Measurements from ENCODE around the gene SLC24A3.

The SLC24A3 gene

DNA sequence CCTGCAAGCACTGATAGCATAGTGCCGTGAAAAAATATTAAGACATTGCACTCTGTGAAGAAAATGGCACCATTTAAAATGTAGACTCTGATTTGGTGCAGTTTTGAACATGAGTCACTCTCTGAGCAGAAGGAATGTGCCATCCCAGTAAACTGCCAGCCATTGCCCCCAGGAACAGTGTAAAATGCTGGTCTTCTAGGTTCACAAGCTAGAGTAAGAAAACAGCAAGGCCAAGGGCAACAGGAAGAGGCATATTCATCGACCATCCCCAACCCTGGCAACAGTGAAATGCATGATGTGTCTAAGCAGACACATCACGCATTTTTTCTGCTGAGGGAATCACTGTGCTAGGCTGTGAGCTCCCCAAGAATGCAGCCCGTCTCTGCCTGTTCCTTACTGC is 382.5 kb downstream of the SLC24A3 start:
- H3K36me3 ChIP-seq (ENCODE audit: insufficient read depth, low read depth, low read length) = no peaks in the 10 kb centered on the region
- H3K4me3 ChIP-seq (ENCODE audit: low read length) = no peak overlapping the region
- no peaks in the 10 kb centered on the region for H3K9me3 ChIP-seq (ENCODE audit: insufficient read depth, low read depth, low read length)
- no peaks in the 10 kb centered on the region for H3K27me3 ChIP-seq (ENCODE audit: insufficient read depth, low read length)
- H3K27ac ChIP-seq (ENCODE audit: low read length) = no peak overlapping the region
- peaks cover 9% of the 10 kb centered on the region; the same call in 1 of the 2 replicates for H3K4me1 ChIP-seq (ENCODE audit: insufficient read depth, low read length)
- no peak overlapping the region for H3K9ac ChIP-seq (ENCODE audit: low read depth, low read length)

DNA sequence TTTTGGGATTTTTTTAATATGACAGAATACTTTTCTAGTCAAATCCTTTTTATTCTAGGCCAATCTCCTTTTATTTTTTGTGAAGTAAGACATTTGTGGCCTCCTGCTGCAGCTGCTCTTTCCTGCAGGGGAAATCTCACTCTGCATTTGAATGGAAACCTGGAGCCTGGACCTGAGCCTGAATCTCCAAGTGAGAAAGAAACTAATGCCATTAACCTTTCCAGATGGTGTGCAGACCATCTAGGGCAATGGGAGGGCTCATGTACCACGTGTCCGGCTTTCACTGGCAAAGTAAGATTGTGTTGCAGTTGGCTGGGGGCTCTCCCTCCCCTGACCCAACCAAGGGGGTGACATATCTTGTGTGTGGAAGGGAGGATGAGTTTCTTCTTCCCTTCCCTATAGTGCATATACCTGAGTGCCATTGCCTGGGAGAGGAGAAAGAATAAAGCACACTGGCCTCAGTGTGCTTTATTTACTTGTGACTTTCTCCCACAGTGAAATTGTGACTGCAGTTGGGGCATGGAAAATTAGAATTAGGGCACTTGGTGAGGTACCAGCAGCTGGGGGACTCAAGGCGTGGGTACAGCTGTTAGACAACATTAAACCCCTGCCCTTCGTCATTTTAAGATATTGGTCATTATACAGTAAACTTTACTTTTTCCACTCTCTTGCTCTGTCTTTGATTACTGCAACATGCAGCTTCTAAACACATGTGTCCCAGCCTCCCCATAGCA is 385.8 kb downstream of the SLC24A3 start:
- H3K27me3 ChIP-seq (ENCODE audit: insufficient read depth, low read length) = no peaks in the 10 kb centered on the region
- peak overlapping the region; percentile 72 for H3K27ac ChIP-seq (ENCODE audit: low read length)
- H3K9me3 ChIP-seq (ENCODE audit: insufficient read depth, low read depth, low read length) = no peaks in the 10 kb centered on the region
- H3K36me3 ChIP-seq (ENCODE audit: insufficient read depth, low read depth, low read length) = no peaks in the 10 kb centered on the region
- H3K4me1 ChIP-seq (ENCODE audit: insufficient read depth, low read length) = peaks cover 9% of the 10 kb centered on the region; the same call in 1 of the 2 replicates
- H3K9ac ChIP-seq (ENCODE audit: low read depth, low read length) = peak overlapping the region; percentile 20; the same call in 1 of the 2 replicates
- H3K4me3 ChIP-seq (ENCODE audit: low read length) = no peak overlapping the region; the same call in 1 of the 2 replicates

DNA sequence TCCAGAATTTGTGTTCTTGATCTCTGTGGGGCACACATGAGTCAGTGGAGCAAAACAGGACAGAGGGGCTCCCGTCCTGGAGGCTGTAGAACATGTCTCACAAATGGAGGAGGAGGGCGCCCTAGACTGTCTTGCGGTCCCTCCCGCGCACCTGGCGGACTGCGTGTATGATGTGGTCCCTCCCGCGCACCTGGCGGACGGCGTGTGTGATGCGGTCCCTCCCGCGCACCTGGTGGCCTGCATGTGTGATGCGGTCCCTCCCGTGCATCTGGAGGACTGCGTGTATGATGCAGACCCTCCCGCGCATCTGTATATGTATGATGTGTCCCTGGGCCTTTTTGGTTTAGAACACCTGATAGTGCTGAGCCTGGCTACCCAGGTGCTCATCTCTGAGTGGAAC is 386.8 kb downstream of the SLC24A3 start:
- no peak overlapping the region for H3K27ac ChIP-seq (ENCODE audit: low read length)
- no peak overlapping the region for H3K4me3 ChIP-seq (ENCODE audit: low read length)
- no peaks in the 10 kb centered on the region for H3K36me3 ChIP-seq (ENCODE audit: insufficient read depth, low read depth, low read length)
- H3K27me3 ChIP-seq (ENCODE audit: insufficient read depth, low read length) = no peaks in the 10 kb centered on the region
- no peaks in the 10 kb centered on the region for H3K9me3 ChIP-seq (ENCODE audit: insufficient read depth, low read depth, low read length)
- peaks cover 9% of the 10 kb centered on the region; the same call in 1 of the 2 replicates for H3K4me1 ChIP-seq (ENCODE audit: insufficient read depth, low read length)
- H3K9ac ChIP-seq (ENCODE audit: low read depth, low read length) = no peak overlapping the region

GRCh38 chr20:19600042-19600441 is 387.6 kb downstream of the SLC24A3 start:
- no peaks in the 10 kb centered on the region for H3K36me3 ChIP-seq (ENCODE audit: insufficient read depth, low read depth, low read length)
- no peak overlapping the region for H3K4me3 ChIP-seq (ENCODE audit: low read length)
- no peaks in the 10 kb centered on the region for H3K27me3 ChIP-seq (ENCODE audit: insufficient read depth, low read length)

GRCh38 chr20:19601126-19601810 is 388.8 kb downstream of the SLC24A3 start:
- H3K4me1 ChIP-seq (ENCODE audit: insufficient read depth, low read length) = peaks cover 9% of the 10 kb centered on the region; the same call in 1 of the 2 replicates
- no peak overlapping the region for H3K4me3 ChIP-seq (ENCODE audit: low read length)
- H3K27me3 ChIP-seq (ENCODE audit: insufficient read depth, low read length) = no peaks in the 10 kb centered on the region
- no peak overlapping the region for H3K9ac ChIP-seq (ENCODE audit: low read depth, low read length)
- H3K27ac ChIP-seq (ENCODE audit: low read length) = no peak overlapping the region
- no peaks in the 10 kb centered on the region for H3K36me3 ChIP-seq (ENCODE audit: insufficient read depth, low read depth, low read length)
- H3K9me3 ChIP-seq (ENCODE audit: insufficient read depth, low read depth, low read length) = no peaks in the 10 kb centered on the region

More at GRCh38 chr20:19600042-19600441, 387.6 kb downstream of the SLC24A3 start:
- Histone ChIP-seq H3K9me3 (ENCODE audit: insufficient read depth, low read depth, low read length) (no peaks in the 10 kb centered on the region), H3K27ac (ENCODE audit: low read length) (no peak overlapping the region), H3K9ac (ENCODE audit: low read depth, low read length) (no peak overlapping the region), H3K4me1 (ENCODE audit: insufficient read depth, low read length) (peaks cover 9% of the 10 kb centered on the region; the same call in 1 of the 2 replicates)

GRCh38 chr20:19602675-19603375 is 390.4 kb downstream of the SLC24A3 start:
- Histone ChIP-seq H3K27me3 (ENCODE audit: insufficient read depth, low read length) (no peaks in the 10 kb centered on the region), H3K27ac (ENCODE audit: low read length) (no peak overlapping the region), H3K4me1 (ENCODE audit: insufficient read depth, low read length) (peaks cover 5% of the 10 kb centered on the region; the same call in 1 of the 2 replicates), H3K36me3 (ENCODE audit: insufficient read depth, low read depth, low read length) (no peaks in the 10 kb centered on the region), H3K9me3 (ENCODE audit: insufficient read depth, low read depth, low read length) (no peaks in the 10 kb centered on the region), H3K4me3 (ENCODE audit: low read length) (no peak overlapping the region), H3K9ac (ENCODE audit: low read depth, low read length) (no peak overlapping the region)

DNA sequence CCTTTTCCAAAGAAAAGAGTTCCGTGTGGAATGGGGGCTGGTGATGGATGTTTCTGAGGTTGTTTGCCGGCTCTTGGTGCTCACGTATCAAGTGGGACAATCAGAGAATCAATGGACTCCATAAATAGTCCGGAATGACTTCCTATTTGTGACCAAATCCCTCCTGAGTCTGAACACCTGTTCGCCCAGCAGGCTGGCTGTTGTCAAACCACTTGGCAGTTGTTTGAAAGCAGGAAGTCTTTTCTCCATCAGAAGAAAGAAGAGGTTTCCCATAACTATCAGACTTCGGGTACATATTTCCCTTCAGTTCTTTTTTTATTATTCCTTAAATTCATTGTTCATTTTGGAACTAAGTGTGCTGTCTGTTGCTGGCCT is 390.9 kb downstream of the SLC24A3 start:
- no peak overlapping the region for H3K27ac ChIP-seq (ENCODE audit: low read length)
- no peak overlapping the region for H3K4me3 ChIP-seq (ENCODE audit: low read length)
- H3K27me3 ChIP-seq (ENCODE audit: insufficient read depth, low read length) = no peaks in the 10 kb centered on the region
- no peaks in the 10 kb centered on the region for H3K36me3 ChIP-seq (ENCODE audit: insufficient read depth, low read depth, low read length)
- H3K4me1 ChIP-seq (ENCODE audit: insufficient read depth, low read length) = peaks cover 2% of the 10 kb centered on the region; the same call in 1 of the 2 replicates
- H3K9me3 ChIP-seq (ENCODE audit: insufficient read depth, low read depth, low read length) = no peaks in the 10 kb centered on the region
- no peak overlapping the region for H3K9ac ChIP-seq (ENCODE audit: low read depth, low read length)

GRCh38 chr20:19605786-19606485 is 393.5 kb downstream of the SLC24A3 start:
- H3K27me3 ChIP-seq (ENCODE audit: insufficient read depth, low read length) = no peaks in the 10 kb centered on the region

DNA sequence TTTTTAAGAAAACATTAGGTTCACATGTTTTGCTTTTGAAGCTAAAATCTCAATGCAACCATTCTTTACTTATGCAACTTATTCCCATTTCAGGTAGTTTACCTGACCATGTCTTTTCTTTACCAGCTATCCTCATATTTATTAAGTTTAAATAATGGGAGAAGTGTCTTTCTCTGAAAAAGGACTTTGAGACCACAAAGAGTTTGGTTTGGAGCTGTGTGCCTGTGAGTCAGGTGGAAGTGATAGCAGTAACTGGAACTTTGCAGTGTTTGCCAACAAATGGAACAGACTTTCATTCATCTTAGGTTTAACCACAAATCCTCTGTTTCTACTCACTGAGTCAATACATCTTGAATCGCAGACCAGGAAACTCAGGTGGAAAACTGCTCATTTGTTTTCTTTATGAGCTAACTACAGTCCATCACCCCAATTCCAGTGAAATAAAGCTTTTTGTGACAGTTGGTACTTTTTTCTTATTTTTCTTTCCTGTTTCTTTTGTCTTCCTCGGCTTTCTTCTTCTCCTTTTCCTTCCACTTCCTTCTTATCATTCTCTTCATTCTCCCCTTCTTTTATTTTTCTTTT is 397.3 kb downstream of the SLC24A3 start:
- Histone ChIP-seq H3K4me3 (ENCODE audit: low read length) (no peak overlapping the region), H3K27me3 (ENCODE audit: insufficient read depth, low read length) (no peaks in the 10 kb centered on the region), H3K36me3 (ENCODE audit: insufficient read depth, low read depth, low read length) (no peaks in the 10 kb centered on the region)

More at GRCh38 chr20:19605786-19606485, 393.5 kb downstream of the SLC24A3 start:
- no peaks in the 10 kb centered on the region for H3K9me3 ChIP-seq (ENCODE audit: insufficient read depth, low read depth, low read length)
- H3K4me3 ChIP-seq (ENCODE audit: low read length) = no peak overlapping the region
- no peak overlapping the region; the same call in 1 of the 2 replicates for H3K9ac ChIP-seq (ENCODE audit: low read depth, low read length)
- H3K36me3 ChIP-seq (ENCODE audit: insufficient read depth, low read depth, low read length) = no peaks in the 10 kb centered on the region
- no peaks in the 10 kb centered on the region for H3K4me1 ChIP-seq (ENCODE audit: insufficient read depth, low read length)
- no peak overlapping the region for H3K27ac ChIP-seq (ENCODE audit: low read length)

GRCh38 chr20:19615629-19616028 is 403.2 kb downstream of the SLC24A3 start:
- H3K4me3 ChIP-seq (ENCODE audit: low read length) = no peak overlapping the region
- H3K9ac ChIP-seq (ENCODE audit: low read depth, low read length) = no peak overlapping the region
- no peak overlapping the region for H3K27ac ChIP-seq (ENCODE audit: low read length)
- H3K36me3 ChIP-seq (ENCODE audit: insufficient read depth, low read depth, low read length) = no peaks in the 10 kb centered on the region
- H3K27me3 ChIP-seq (ENCODE audit: insufficient read depth, low read length) = no peaks in the 10 kb centered on the region
- H3K9me3 ChIP-seq (ENCODE audit: insufficient read depth, low read depth, low read length) = no peaks in the 10 kb centered on the region
- H3K4me1 ChIP-seq (ENCODE audit: insufficient read depth, low read length) = peaks cover 12% of the 10 kb centered on the region

More for the DNA sequence above, 397.3 kb downstream of the SLC24A3 start:
- H3K27ac ChIP-seq (ENCODE audit: low read length) = no peak overlapping the region
- H3K9ac ChIP-seq (ENCODE audit: low read depth, low read length) = no peak overlapping the region
- no peaks in the 10 kb centered on the region for H3K4me1 ChIP-seq (ENCODE audit: insufficient read depth, low read length)
- no peaks in the 10 kb centered on the region for H3K9me3 ChIP-seq (ENCODE audit: insufficient read depth, low read depth, low read length)

DNA sequence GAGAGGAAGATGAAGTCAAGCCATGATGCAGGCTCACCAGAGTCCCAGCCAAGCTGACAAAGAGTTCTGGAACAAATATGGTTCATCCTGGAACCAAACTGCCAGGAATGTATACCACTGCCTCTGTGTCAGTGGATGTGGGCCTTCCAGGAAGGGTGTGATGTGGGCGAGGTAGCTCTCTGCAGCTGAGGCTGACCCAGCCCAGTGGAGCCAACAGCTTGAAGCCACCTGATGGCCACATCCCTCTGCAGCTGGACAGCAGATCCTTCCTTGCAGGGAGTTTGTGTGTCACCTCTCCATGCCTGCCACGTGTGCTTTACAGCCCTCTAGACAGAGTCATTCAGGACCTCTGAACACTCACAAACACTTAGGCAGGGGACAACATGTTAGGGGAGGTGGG is 403.6 kb downstream of the SLC24A3 start:
- no peaks in the 10 kb centered on the region for H3K27me3 ChIP-seq (ENCODE audit: insufficient read depth, low read length)
- H3K27ac ChIP-seq (ENCODE audit: low read length) = no peak overlapping the region
- no peak overlapping the region for H3K9ac ChIP-seq (ENCODE audit: low read depth, low read length)
- no peaks in the 10 kb centered on the region for H3K9me3 ChIP-seq (ENCODE audit: insufficient read depth, low read depth, low read length)
- H3K4me3 ChIP-seq (ENCODE audit: low read length) = no peak overlapping the region
- peaks cover 16% of the 10 kb centered on the region for H3K4me1 ChIP-seq (ENCODE audit: insufficient read depth, low read length)
- H3K36me3 ChIP-seq (ENCODE audit: insufficient read depth, low read depth, low read length) = no peaks in the 10 kb centered on the region

Measured in iPS-20b (cell line).